ENCODE results near the gene CUTA.

DNA sequence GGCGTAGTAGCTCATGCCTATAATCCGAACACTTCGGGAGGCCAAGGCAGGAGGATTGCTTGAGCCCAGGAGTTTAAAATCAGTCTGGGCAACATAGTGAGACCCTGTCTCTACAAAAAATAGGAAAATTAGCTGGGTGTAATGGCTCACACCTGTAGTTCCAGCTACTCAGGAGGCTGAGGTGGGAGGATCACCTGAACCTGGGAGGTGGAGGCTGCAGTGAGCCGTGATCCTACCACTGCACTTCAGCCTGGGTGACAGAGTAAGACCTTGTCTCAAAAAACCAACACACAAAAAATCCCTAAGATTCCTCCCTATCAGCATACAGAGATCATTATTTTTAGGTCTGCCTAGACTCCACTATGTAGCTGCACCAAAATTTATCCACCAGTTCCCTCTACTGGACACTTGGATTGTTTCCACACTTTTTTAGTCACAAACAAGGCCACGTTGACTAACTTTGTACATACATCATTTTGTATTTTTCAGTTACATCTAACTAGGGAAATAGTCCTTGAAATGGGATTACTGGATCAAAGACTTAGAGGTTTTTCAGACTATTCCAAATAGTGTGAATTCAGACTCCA is 10.7 kb downstream of the CUTA start:
- no peak for TF ChIP-seq CHD2 (IDR thresholded peaks at IDR 0.05; ENCODE audit: low read length, partially characterized antibody)
- TF ChIP-seq EP300 (IDR thresholded peaks at IDR 0.05; ENCODE audit: borderline replicate concordance in 1 of 2, low read depth in 1 of 2, low read length in 1 of 2): no peak
- no peak for TF ChIP-seq IRF3 (IDR thresholded peaks at IDR 0.05; ENCODE audit: low read depth, low read length)
- peak; percentile 59 for TF ChIP-seq CTCF (IDR thresholded peaks at IDR 0.05)
- no peak for TF ChIP-seq FOXJ3 (CRISPR knock-in tag; IDR thresholded peaks at IDR 0.05)
- TF ChIP-seq, protein P1, sequence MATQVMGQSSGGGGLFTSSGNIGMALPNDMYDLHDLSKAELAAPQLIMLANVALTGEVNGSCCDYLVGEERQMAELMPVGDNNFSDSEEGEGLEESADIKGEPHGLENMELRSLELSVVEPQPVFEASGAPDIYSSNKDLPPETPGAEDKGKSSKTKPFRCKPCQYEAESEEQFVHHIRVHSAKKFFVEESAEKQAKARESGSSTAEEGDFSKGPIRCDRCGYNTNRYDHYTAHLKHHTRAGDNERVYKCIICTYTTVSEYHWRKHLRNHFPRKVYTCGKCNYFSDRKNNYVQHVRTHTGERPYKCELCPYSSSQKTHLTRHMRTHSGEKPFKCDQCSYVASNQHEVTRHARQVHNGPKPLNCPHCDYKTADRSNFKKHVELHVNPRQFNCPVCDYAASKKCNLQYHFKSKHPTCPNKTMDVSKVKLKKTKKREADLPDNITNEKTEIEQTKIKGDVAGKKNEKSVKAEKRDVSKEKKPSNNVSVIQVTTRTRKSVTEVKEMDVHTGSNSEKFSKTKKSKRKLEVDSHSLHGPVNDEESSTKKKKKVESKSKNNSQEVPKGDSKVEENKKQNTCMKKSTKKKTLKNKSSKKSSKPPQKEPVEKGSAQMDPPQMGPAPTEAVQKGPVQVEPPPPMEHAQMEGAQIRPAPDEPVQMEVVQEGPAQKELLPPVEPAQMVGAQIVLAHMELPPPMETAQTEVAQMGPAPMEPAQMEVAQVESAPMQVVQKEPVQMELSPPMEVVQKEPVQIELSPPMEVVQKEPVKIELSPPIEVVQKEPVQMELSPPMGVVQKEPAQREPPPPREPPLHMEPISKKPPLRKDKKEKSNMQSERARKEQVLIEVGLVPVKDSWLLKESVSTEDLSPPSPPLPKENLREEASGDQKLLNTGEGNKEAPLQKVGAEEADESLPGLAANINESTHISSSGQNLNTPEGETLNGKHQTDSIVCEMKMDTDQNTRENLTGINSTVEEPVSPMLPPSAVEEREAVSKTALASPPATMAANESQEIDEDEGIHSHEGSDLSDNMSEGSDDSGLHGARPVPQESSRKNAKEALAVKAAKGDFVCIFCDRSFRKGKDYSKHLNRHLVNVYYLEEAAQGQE (IDR thresholded peaks at IDR 0.05; ENCODE audit: low read depth, low read length): no peak
- no peak for TF ChIP-seq RFX5 (IDR thresholded peaks at IDR 0.05; ENCODE audit: low read length)
- TF ChIP-seq POLR2AphosphoS5 (IDR thresholded peaks at IDR 0.05; ENCODE audit: low read depth, low read length): no peak
- TF ChIP-seq NFIC (IDR thresholded peaks at IDR 0.05; ENCODE audit: borderline replicate concordance): no peak
- no peak for TF ChIP-seq YY1 (IDR thresholded peaks at IDR 0.05; ENCODE audit: low read depth)
- no peak for TF ChIP-seq FOSL2 (IDR thresholded peaks at IDR 0.05; ENCODE audit: borderline replicate concordance, low read depth)

Data from SK-N-SH (cell line).